Esophagus muscularis mucosa (tissue), 4 donors: ENCODE data around the gene MOGAT2.

ENCODE experiments used
- EP300 ChIP-seq: sonication (generic); formaldehyde crosslinking; IDR thresholded peaks from one replicate; pipeline ENCODE4 v1.6.1; 2017; ENCODE audit warnings: antibody characterized with exemption
- POLR2A ChIP-seq: fragments of 450-650 bp; IDR thresholded peaks from one replicate; pipeline ENCODE4 v1.6.1; 2017; ENCODE audit warnings: antibody characterized with exemption, moderate library complexity, mild to moderate bottlenecking, low read depth
- TF ChIP-seq, protein P1 (sequence below), 3 experiments: fragments of 200-600 bp in 2 of 3; fragments of 450-650 bp in 1 of 3; sonication (generic) in 2 of 3; IDR thresholded peaks; one replicate each; pipeline ENCODE4 v1.5.1; 2017 to 2019; ENCODE audit warnings: antibody characterized with exemption in 3 of 3, mild to moderate bottlenecking in 2 of 3, moderate library complexity in 1 of 3

DNA sequence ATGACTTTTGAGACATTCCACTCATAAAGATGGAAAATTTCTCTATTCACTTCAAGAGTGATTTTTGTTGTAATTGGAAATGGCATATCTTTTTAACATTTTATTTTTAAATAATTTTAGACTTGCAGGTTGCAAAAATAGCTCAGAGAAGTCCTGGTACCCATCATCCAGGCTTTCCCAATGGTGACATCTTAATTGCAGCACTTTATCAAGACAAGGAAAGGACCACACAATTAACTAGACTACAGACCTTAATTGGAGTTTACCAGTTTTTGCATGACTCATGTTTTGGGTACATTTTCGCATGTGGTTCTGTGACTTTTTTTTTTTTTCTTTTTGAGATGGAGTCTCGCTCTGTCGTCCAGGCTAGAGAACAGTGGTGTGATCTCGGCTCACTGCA, 25.8 kb upstream of the MOGAT2 start:
- TF ChIP-seq, protein P1, sequence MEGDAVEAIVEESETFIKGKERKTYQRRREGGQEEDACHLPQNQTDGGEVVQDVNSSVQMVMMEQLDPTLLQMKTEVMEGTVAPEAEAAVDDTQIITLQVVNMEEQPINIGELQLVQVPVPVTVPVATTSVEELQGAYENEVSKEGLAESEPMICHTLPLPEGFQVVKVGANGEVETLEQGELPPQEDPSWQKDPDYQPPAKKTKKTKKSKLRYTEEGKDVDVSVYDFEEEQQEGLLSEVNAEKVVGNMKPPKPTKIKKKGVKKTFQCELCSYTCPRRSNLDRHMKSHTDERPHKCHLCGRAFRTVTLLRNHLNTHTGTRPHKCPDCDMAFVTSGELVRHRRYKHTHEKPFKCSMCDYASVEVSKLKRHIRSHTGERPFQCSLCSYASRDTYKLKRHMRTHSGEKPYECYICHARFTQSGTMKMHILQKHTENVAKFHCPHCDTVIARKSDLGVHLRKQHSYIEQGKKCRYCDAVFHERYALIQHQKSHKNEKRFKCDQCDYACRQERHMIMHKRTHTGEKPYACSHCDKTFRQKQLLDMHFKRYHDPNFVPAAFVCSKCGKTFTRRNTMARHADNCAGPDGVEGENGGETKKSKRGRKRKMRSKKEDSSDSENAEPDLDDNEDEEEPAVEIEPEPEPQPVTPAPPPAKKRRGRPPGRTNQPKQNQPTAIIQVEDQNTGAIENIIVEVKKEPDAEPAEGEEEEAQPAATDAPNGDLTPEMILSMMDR (IDR thresholded peaks at IDR 0.05): no peak
- no peak for TF ChIP-seq POLR2A
- TF ChIP-seq EP300: no peak
